Caco-2 (cell line): ENCODE results near the gene CYP3A5. TPM values are rescaled to one million over a fixed set of nuclear protein-coding genes. Genes with fewer than 3 reads are reported as not detected.
"Not testable (repeated sequence)": the region's sequence is repeated elsewhere in the genome, so short reads cannot be mapped to it uniquely, and the experiment has no call there.

Source experiments
- BruUV-seq: library from RNA; stranded (reverse); fragments of 400-500 nt; replicated peaks from 2 replicates; lab custom pipeline; 2021; lab: Mats Ljungman, UMichigan
- CTCF ChIA-PET: fragments of 300-600 bp; sonication (Branson Sonifier 250); formaldehyde crosslinking; loops from one replicate; lab custom pipeline; 2022; ENCODE audit warnings: antibody characterized with exemption; lab: Charles Lee
- POLR2A ChIA-PET: fragments of 300-600 bp; sonication (Branson Sonifier 250); formaldehyde crosslinking; loops from one replicate; lab custom pipeline; 2022; ENCODE audit warnings: antibody characterized with exemption; lab: Charles Lee
- DNase-seq, 2 experiments: peaks; one replicate each; pipeline versions ENCODE4 v3.0.0 to v3.0.0-alpha.2; 2020 to 2022
- H3K27me3 ChIP-seq: replicated peaks from 2 replicates; pipeline ENCODE4 v1.6.0; 2011; ENCODE audit warnings: low read length; ENCODE audit not compliant: control insufficient read depth, insufficient read depth
- H3K36me3 ChIP-seq: 2 replicates; pipeline ENCODE4 v1.5.1; 2011; ENCODE audit warnings: low read length; ENCODE audit not compliant: control insufficient read depth, insufficient read depth
- H3K4me1 ChIP-seq: fragments of 250-450 bp; sonication (Bioruptor Pico); 2 replicates; pipeline ENCODE4 v1.5.1; 2020; ENCODE audit warnings: mild to moderate bottlenecking
- H3K4me3 ChIP-seq: 2 replicates; pipeline ENCODE4 v1.5.1; 2011; ENCODE audit warnings: low read depth, mild to moderate bottlenecking, control low read depth, low read length
- H3K9me3 ChIP-seq: fragments of 250-450 bp; sonication (Bioruptor Pico); 2 replicates; pipeline ENCODE4 v1.5.1; 2020; ENCODE audit warnings: mild to moderate bottlenecking, moderate library complexity
- H3K27ac Mint-ChIP-seq: one replicate; pipeline ENCODE4 v1.8.0; 2022; ENCODE audit warnings: mixed read lengths; ENCODE audit not compliant: unreplicated experiment
- H3K27me3 Mint-ChIP-seq: one replicate; pipeline ENCODE4 v1.8.0; 2022; ENCODE audit warnings: mixed read lengths; ENCODE audit not compliant: insufficient read depth, unreplicated experiment
- H3K36me3 Mint-ChIP-seq: one replicate; pipeline ENCODE4 v1.8.0; 2022; ENCODE audit warnings: mild to moderate bottlenecking, mixed read lengths; ENCODE audit not compliant: insufficient read depth, unreplicated experiment
- H3K4me1 Mint-ChIP-seq: one replicate; pipeline ENCODE4 v1.8.0; 2022; ENCODE audit warnings: low read depth, mixed read lengths; ENCODE audit not compliant: unreplicated experiment
- H3K4me3 Mint-ChIP-seq: one replicate; pipeline ENCODE4 v1.8.0; 2022; ENCODE audit warnings: mild to moderate bottlenecking, moderate library complexity, mixed read lengths; ENCODE audit not compliant: unreplicated experiment
- H3K9me3 Mint-ChIP-seq: one replicate; pipeline ENCODE4 v1.8.0; 2022; ENCODE audit warnings: mixed read lengths; ENCODE audit not compliant: unreplicated experiment
- CTCF ChIP-seq, 2 experiments: fragments of 200-600 bp in 1 of 2; IDR thresholded peaks; 1 replicate in 1 of 2; 2 replicates in 1 of 2; pipeline versions ENCODE4 v1.5.1 to v1.8.0; 2011 to 2022; ENCODE audit warnings: antibody characterized with exemption in 1 of 2, control low read depth in 1 of 2, inconsistent platforms in 1 of 2, low read depth in 1 of 2, low read length in 1 of 2, mild to moderate bottlenecking in 1 of 2, moderate library complexity in 1 of 2; ENCODE audit not compliant: insufficient read depth in 1 of 2, severe bottlenecking in 1 of 2, unreplicated experiment in 1 of 2
- intact Hi-C: fragments of 100-400 bp; cut with micrococcal nuclease; formaldehyde crosslinking; loops from one replicate; pipeline ENCODE4 v1.10.0; 2022; ENCODE audit not compliant: unreplicated experiment
- total RNA-seq: library from RNA; stranded (reverse); gene quantifications from 2 replicates; pipeline ENCODE4 v1.2.3, GENCODE V29; 2022

CYP3A5 gene
- total RNA-seq, 1 experiment from 2014 or later: 2.7 TPM

GRCh38 chr7:99694201-99694911 is 14.6 kb upstream of the CYP3A5 start:
- Histone ChIP-seq H3K4me1 (peaks cover 38% of the 10 kb centered on the region), H3K36me3 (no peaks in the 10 kb centered on the region), H3K4me3 (no peak overlapping the region), H3K27me3 (no peaks in the 10 kb centered on the region), H3K9me3 (no peaks in the 10 kb centered on the region)
- intact Hi-C loops: loop anchor here (2.0 to 10.0 kb wide), 4 partner anchors 16 to 190 kb away; partner anchors contain the start of genes CYP3A5, ZKSCAN5 and ZNF394
- Mint-ChIP-seq H3K9me3 (peaks cover under 1% of the 10 kb centered on the region), H3K27me3 (no peaks in the 10 kb centered on the region), H3K36me3 (no peaks in the 10 kb centered on the region), H3K4me3 (peak overlapping the region; percentile 59), H3K4me1 (peaks cover 39% of the 10 kb centered on the region), H3K27ac (peak overlapping the region; percentile 87)
- no peak for TF ChIP-seq CTCF (IDR thresholded peaks at IDR 0.05; ENCODE audit: insufficient read depth in 1 of 2, low read depth in 1 of 2, low read length in 1 of 2, severe bottlenecking in 1 of 2, unreplicated experiment in 1 of 2)
- DNase-seq: peak; percentile 55 to 67
- BruUV-seq: no TSS peak
- CTCF ChIA-PET: interaction anchor here (0.5 to 0.8 kb wide), 3 partner anchors 169 to 303 kb away, joined by 3 to 4 read pairs (median 3); no protein-coding TSS in a partner anchor
- POLR2A ChIA-PET: interaction anchor here (0.6 to 1.1 kb wide), 2 partner anchors 78 to 816 kb away, joined by 3 to 8 read pairs; partner anchors contain the start of gene ZSCAN25

- intact Hi-C loops: loop anchor here (2.0 to 10.0 kb wide), 4 partner anchors 15 to 189 kb away; partner anchors contain the start of genes CYP3A5, ZKSCAN5 and ZNF394
- DNase-seq: peak; percentile 80 to 91
- Histone ChIP-seq H3K36me3 (no peaks in the 10 kb centered on the region), H3K4me3 (peak overlapping the region; percentile 24; the same call in 1 of the 2 replicates), H3K4me1 (peaks cover 38% of the 10 kb centered on the region), H3K9me3 (no peaks in the 10 kb centered on the region), H3K27me3 (no peaks in the 10 kb centered on the region)
- POLR2A ChIA-PET: interaction anchor here (0.7 kb wide), 1 partner anchor 77 kb away, joined by 4 read pairs; the partner anchor contains the start of gene ZSCAN25
- peaks cover 33% of the 10 kb centered on the region for H3K4me1 Mint-ChIP-seq
- no peak for TF ChIP-seq CTCF (IDR thresholded peaks at IDR 0.05; ENCODE audit: insufficient read depth in 1 of 2, low read depth in 1 of 2, low read length in 1 of 2, severe bottlenecking in 1 of 2, unreplicated experiment in 1 of 2)
- CTCF ChIA-PET: interaction anchor here (0.8 kb wide), 2 partner anchors 136 to 168 kb away, joined by 3 read pairs; no protein-coding TSS in a partner anchor
- peak overlapping the region; percentile 59 for H3K4me3 Mint-ChIP-seq
- no peaks in the 10 kb centered on the region for H3K36me3 Mint-ChIP-seq
- TSS peak; percentile 82 for BruUV-seq
- H3K27ac Mint-ChIP-seq: peak overlapping the region; percentile 87
- no peaks in the 10 kb centered on the region for H3K27me3 Mint-ChIP-seq
- H3K9me3 Mint-ChIP-seq: peaks cover 8% of the 10 kb centered on the region
Measured at GRCh38 chr7:99693427-99694200, 13.8 kb upstream of the CYP3A5 start.

- Mint-ChIP-seq H3K4me1 (peaks cover 33% of the 10 kb centered on the region), H3K27me3 (no peaks in the 10 kb centered on the region), H3K4me3 (peak overlapping the region; percentile 59), H3K9me3 (peaks cover 9% of the 10 kb centered on the region), H3K27ac (peak overlapping the region; percentile 87), H3K36me3 (no peaks in the 10 kb centered on the region)
- no TSS peak for BruUV-seq
- DNase-seq: no peak
- ChIA-PET CTCF (interaction anchor here (0.8 kb wide), 1 partner anchor 137 kb away, joined by 3 read pairs; no protein-coding TSS in a partner anchor), POLR2A (interaction anchor here (0.7 kb wide), 1 partner anchor 77 kb away, joined by 4 read pairs; the partner anchor contains the start of gene ZSCAN25)
- H3K4me3 ChIP-seq: no peak overlapping the region
- peaks cover 38% of the 10 kb centered on the region for H3K4me1 ChIP-seq
- no peak for TF ChIP-seq CTCF (IDR thresholded peaks at IDR 0.05; ENCODE audit: insufficient read depth in 1 of 2, low read depth in 1 of 2, low read length in 1 of 2, severe bottlenecking in 1 of 2, unreplicated experiment in 1 of 2)
- H3K27me3 ChIP-seq: no peaks in the 10 kb centered on the region
- H3K36me3 ChIP-seq: no peaks in the 10 kb centered on the region
- intact Hi-C loops: loop anchor here (5.0 to 10.0 kb wide), 3 partner anchors 34 to 188 kb away; partner anchors contain the start of genes ZKSCAN5 and ZNF394
- no peaks in the 10 kb centered on the region for H3K9me3 ChIP-seq
Measured at GRCh38 chr7:99693100-99693426, 13.3 kb upstream of the CYP3A5 start.

- H3K36me3 Mint-ChIP-seq, H3K4me3 ChIP-seq, H3K27me3 ChIP-seq, H3K27me3 Mint-ChIP-seq, H3K36me3 ChIP-seq, BruUV-seq, CTCF ChIA-PET, H3K9me3 Mint-ChIP-seq, H3K4me3 Mint-ChIP-seq, H3K9me3 ChIP-seq, DNase-seq, POLR2A ChIA-PET: not testable (repeated sequence)
- Mint-ChIP-seq H3K27ac (peak overlapping the region; percentile 87), H3K4me1 (peaks cover 33% of the 10 kb centered on the region)
- intact Hi-C loops: loop anchor here (5.0 to 10.0 kb wide), 3 partner anchors 35 to 188 kb away; partner anchors contain the start of genes ZKSCAN5 and ZNF394
- peaks cover 38% of the 10 kb centered on the region for H3K4me1 ChIP-seq
Measured at GRCh38 chr7:99692563-99692962, 12.8 kb upstream of the CYP3A5 start.
